Superior temporal gyrus (tissue), 1 donor: Measurements from ENCODE around the gene WNT8B.

ENCODE experiments used
- DNase-seq: peaks from one replicate; pipeline ENCODE4 v3.0.0-alpha.2; 2016; ENCODE audit errors: extremely low spot score

The WNT8B gene

DNA sequence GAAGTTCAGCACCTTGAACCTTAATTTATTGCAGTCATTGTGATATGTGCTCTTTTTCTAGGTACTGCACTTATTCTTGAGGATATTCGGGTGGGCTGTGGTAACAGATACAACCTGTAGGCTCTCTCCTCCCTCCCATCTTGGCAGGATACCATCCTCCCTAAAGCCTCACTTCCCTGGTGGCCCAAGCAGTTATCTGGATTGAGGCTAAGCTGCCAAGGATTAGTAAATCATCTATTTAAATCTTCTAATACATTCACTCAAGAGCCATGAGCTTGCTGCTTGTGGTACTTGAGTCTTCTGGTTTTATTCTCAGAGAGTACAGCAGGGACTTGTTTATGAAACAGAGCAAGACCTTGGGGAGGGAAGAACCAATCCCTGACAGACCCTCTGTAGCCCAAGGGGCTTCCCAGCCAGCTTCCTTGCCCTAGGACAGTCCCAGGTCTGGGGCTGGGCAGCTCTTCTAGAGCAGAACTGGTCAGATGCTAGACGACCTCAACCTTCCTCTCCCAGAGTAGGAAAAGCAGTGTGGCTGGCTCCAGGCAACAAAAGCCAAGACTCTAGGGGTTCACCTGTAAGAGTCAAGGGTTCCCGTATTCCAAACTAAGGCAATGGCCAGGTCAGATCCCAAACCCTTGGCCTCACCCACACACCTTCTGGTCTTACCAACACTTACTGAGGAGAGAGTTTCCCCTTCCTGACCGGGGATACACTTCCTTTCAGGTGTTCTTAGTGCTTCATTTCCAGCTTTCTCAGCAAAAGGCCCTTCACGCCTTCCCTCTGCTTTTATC, 21.3 kb downstream of the WNT8B start:
- no peak for DNase-seq

DNA sequence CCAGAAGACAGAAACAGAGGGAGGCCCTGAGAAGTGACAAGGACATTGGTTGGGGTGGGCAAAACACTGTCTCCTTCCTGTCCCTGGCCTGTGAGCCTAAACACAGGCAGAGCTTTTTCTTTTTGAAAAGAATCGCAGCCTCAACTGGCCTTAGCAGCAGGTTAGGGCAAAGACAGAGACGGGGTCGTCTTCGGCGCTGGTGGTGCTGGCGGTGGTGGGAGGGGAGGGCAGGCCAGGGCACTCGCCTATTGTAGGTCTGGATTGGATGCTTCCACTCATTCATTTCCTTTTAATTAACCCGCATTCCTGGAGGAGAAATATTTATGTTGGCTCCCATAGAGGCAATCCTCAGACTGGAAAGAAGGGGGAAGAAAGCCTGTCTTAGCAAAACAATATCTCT, 22.6 kb downstream of the WNT8B start:
- DNase-seq: no peak

DNA sequence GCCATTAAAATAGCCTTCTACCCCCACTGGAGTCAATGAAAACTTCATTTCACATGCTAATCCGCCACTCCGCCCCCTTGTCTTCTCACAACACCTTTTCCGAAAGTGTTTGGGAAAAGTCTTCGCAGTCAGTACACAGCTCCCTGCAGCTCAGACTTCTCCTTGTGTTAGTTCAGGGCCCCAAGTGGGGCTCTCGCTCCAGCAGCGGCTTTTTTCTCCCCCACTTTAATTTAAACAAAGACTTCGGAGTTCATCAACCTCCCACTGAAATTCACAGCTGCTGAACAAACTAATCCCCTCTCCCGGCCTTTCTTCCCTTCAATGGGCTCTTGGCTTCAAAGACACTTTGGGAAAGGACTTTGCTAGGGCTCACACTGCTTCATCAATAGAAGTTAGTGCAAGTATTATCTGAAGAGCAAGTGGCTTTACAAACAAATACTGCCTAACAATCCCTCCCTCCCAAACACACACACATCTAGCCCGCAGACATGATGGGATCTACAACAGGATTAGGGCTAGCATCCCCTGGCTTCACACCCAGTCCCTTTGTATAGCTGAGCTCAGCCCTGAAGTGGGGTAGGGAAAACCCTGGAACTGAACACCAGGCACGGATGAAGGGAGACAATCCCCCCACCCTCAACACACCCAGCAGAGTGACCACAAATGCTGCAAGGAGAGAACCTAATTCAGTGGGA, 23.1 kb downstream of the WNT8B start:
- DNase-seq: no peak

DNA sequence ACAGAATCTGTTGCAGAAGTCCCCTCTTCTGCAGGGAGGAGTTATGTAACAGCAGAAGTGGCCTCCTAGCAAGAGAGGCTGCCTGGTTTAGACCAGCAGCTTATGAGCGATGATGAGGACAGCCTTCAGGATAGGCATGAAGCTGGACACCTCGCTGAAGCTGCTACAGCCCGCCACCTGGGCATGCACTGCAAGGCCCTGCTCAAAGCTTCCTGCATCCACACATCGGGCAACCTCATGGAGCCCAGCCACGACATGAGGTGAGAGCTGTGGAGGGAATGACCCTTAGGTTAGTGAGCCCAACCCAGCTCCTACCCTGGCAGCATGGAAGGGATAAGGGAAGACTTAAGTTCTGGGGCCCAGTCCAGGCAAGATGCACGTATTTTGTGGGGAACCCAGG, 24.7 kb downstream of the WNT8B start:
- no peak for DNase-seq

DNA sequence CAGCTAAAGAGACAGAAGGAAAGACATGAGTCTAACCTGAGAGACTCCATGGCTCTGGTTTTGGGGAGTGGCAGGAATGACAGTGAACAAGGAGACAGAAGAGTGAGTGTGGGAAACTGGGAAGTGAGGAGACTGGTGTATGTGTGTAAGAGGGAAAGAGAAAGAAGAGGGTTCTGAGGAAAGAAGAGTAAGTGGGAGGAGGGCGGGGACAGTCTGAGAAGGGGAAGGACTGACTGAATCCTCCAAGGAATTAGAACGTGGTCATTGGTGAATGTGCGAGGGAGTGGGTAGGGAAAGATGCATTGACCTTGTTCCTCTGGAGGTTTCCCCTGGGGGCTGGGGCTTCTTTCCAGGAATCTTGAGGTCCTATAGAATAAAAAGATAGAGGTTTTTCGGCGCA, 26.6 kb downstream of the WNT8B start:
- no peak for DNase-seq

DNA sequence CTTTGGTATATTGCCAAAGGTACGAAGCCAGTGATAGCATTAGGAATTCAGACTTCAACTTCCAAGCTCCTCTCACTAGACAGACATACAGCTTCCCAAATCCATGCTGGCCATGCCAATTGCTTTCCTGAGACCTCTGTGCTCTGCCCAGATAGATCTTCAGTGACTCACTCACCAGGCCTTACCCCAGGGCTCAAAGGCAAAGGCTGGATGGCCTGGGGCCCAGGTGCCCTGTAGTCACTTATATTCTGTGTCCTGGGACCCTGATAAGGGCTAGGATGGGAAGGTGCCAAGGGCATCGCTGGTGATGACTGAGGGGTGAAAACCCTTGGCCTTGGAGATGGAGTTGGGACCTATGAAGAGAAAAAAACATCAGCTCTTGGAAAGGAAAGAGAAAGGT, 27.7 kb downstream of the WNT8B start:
- DNase-seq: no peak

DNA sequence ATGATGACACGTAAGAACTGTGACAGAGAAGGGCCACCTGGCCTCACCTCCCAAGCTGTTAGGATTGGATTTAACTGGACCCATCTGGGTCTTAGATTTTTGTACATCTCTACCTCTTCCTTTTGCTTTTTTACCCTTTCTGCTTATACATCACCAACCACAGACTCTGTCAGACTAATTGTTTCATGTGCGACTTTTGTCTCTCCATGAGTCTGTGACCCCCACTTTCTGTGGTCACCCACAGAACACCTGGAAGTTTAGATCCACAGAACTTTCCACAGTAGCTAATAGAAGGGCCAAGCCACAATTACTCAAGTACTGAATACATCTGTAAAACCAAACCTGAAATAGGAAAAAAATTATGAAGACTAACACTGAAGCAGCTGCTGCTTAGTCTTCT, 33.8 kb downstream of the WNT8B start:
- DNase-seq: no peak

DNA sequence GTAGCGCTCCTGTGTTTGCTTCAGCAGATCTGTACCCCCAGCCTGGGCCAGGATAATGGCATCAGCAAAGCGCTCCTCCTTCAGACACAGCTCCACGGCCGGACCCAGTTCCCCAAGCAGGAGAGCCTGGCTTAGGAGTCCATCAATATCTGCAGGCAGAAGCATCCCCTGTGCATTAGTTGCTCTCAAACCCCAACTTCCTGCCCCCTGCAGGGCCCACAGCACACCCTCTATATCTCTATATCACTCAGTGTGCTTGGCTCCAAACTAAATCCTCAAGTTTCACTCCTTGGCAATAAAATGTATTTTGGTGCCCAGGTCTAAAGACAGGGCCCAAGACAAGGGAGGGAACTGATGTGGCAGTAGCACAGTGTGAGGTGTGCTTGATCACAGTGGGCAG, 35.2 kb downstream of the WNT8B start:
- DNase-seq: no peak

DNA sequence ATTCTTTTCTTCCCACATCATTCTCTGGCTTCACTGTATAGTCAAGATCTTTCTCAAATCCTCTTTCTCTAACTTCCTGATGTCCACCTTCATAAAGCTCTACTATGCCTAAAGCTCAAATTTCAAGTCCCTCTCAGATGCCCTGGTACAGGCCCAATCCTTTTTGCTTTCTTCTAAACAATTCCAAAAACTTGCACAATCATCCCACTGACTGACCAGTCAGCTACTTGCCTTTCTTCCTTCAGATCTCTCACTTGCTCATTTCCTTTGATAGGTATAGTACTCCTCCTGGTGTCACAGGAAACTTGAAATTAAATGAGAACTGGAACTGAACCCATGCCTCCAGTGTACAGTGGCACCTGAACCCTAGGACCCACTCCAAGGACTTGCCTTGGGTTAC, 38.6 kb downstream of the WNT8B start:
- no peak for DNase-seq

DNA sequence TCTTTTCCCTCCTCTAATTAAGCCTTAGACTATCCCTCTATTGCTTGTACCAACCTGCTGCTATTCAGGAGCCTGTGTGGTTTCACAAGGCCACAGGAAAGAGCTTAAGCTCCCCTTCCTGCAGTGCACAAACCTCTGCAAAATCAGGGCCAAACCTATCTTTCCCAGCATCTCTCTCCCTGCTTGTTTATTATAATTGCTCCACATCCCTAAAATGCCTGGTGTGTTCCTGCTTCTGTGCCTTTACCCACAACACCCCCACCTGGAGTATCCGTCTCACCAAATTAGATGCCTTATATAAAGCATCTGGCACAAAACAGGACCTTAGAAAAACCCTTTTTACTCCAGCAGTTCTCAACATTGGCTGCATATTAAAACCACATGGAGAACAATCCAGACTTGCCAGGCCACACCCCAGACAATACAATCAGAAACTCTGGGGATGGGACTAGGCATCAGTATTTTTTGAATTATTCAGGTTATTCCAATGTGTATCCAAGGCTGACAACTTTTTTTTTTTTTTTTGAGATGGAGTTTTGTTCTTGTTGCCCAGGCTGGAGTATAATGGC, 40.2 kb downstream of the WNT8B start:
- DNase-seq: no peak

DNA sequence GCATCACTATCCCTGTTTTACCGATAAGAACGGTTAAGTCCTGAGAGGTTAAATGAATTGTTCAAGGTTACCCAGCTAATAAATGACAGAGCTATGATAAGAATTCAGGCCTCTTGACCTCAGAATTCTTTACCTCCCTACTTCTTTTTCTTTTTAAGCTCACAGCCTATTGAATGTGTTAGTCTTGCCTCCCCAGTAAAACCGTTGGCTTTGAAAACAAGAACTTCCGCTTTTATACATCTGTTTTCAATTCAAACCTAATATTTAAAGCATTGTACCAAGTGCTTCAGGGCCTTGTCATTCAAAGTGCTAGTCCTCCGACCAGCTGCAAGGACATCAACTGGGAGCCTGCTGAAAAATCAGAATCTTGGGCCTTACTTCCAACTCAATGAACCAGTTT, 41.3 kb downstream of the WNT8B start:
- DNase-seq: no peak

DNA sequence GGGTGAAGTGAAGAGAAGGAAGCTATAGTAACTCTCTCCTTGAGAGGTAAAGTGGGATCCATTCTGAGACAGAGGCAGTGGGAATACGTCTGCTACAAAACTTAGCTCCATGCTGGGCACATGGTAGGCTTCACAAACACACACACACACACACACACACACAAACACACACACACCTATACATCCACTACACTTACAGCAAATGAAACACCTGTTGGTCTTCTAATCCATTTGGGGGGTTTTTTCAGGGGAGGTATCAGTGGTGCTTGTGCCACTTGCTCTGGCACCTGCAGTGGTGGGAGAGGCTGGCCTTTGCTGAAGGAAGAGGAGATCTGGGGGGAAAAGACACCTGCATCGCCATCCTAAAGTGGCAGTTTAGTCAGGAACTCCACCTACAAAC, 42.4 kb downstream of the WNT8B start:
- DNase-seq: no peak

DNA sequence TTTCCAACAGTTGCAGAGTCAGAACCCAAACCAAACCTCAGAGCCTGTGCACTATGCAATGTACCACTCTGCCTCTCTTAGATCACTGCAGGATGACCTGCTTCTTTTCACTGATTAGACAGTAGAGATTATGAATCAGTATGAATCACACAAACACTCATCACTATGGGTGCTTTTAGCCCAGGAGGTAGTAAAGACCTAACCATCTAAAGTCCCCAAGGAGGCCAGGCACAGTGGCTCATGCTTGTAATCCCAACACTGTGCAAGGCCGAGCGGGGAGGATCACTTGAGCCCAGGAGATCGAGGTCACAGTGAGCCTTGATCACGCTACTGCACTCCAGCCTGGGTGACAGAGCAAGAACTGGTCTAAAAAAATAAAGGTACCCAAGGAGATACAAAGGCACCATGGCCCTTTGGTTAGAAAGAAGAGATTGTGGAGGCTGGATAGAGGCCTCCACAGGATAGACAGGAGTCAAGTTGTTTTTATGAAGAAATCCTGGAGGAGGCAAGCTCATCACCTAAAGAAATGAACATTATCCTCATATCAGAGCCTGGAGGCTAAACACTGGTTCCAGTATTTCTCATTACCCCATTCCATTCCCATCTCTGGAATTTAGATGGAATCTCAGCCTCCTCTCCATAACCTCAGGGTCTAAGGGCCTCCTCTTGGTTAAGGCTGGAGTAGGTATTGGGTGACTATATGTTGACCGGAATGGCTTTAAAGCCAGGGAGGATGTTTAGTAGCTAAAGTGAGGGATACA, 44.0 kb downstream of the WNT8B start:
- DNase-seq: no peak

DNA sequence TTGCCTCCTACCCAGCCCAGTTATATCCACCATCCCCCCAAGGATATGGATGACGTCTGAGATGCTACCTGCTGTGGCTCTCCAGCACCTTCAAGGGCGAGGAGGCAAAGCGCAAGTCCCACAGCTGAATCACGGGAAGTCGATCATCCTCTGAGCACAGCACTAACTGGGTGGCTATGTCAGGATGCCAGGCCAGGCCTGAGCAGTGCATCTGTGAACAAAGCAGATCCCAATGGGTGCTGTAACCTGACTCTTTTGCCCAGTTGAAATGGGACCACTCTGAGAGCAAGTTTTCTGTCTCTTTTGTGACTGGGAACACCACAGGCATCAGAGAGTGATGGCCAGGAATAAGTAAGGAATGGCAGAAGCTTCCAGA, 44.5 kb downstream of the WNT8B start:
- no peak for DNase-seq

DNA sequence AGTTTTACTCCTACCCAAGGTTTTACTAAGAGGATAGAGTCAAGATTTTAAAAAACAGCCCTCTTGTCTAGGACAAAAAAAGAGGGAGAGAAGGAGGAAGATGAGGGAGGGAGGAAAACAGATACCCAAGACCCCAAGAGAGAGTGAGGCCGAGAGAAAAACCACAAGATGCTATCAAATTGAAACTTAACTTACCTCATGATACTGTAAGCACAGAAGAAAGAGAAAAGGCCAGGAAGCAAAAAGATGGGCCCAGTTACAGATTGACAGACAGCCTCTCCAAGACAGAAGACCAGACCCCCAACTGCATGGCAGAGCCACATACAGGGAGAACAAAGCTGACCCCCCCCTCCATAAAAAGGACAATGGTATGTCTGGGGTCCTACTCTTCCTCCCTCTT, 45.5 kb downstream of the WNT8B start:
- DNase-seq: no peak

DNA sequence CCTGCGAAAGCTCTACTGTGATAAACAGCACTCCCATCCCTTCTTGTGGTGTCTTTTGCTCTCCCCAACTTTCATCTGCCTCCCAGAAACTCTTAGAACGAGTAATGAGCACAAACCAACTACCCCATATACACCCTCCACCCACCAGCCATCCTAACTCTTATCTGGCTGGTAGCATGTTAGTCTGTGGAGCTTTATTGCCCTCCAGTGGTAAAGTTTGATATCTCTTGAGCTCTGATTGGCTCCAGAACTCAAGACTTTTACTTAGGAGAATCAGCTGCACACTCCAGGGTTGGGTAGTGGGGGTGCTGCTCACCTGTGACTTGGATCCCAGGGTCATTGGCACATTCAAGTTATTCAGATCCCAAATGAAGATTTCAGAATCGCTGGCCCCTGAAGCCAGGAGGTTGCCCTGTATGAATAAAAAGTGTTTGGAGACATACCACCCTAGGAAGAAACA, 45.9 kb downstream of the WNT8B start:
- peak; percentile 20 for DNase-seq

DNA sequence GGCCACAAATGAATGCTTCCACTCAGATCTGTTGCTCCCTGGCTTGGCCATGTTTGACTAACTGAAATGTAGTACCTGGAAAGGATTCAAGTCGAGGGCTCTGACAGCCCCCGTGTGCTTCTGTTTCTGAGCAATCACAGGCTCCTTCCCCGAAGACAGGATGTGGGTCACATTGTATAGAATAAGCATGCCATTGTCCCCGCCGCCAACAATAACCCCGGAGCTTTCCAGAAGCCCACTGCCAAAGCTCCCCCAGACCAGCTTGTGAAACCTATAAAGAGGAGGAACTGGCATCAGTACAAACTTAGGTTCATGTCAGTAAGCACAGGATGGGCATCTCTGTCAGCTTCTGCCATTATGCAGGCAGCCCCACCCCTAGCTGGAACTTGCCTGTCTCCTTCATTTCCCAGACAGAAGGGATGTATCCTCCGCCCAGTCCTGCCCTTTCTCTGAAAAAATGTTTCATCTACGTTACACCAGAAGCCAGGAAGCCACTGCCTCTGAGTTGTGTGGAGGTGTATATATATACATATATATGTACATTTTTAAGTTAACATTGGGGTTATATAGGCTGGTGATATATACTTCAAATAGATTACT, 46.5 kb downstream of the WNT8B start:
- no peak for DNase-seq

DNA sequence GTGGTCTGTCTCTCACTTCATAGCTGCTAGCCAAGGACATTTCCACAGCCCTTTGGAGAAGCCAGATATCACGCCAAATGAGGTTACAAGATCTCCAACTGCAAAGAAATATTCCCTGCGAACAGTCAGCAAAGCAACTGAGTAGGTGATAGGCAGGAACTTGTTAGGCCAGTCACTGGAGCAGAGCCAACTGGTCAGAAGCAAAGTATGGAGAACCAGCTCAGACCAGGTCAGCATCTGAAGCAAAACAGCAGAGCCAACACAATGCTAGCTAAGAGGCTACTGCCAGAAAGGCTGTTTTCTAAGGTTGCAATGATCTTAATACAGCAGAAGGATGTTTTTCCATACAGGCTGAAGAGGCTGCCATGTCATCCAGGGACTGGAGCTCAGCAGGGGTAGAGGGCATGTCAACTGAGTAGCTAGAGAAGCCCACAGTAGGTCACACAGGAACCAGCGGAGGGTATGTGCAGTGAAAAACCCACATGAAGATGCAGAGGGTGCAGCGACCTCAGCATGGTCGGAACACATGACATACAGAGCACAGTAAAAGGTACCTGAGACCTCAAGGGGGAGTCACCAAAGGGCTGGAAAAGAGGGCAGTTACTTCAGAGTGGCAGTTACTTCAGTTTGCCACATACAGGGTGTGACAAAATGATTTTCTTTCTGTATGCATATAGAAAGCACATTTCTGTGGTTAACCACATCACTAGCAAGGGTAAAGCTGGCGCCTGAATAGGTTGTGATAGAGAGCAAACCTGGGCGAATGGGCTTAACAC, 47.9 kb downstream of the WNT8B start:
- DNase-seq: no peak

DNA sequence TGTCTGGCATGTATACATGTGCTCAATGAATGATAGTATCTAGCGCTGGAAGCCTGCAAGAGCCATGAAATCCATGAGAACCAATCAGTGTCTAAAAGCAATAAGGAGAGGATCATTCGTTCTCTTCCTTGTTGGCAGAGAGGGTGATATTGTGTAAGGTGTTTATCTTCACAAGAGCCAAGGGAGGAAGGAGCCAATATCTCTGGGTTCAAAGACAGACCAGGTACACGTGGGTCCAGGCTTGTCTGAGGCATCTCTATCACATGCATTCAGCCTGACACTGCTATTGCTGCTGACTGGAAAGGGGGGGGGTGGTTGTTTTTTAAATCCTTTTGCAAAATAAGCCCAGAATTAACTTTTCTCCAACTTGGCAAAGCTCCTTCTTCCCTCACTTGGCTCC, 52.8 kb downstream of the WNT8B start:
- DNase-seq: no peak

DNA sequence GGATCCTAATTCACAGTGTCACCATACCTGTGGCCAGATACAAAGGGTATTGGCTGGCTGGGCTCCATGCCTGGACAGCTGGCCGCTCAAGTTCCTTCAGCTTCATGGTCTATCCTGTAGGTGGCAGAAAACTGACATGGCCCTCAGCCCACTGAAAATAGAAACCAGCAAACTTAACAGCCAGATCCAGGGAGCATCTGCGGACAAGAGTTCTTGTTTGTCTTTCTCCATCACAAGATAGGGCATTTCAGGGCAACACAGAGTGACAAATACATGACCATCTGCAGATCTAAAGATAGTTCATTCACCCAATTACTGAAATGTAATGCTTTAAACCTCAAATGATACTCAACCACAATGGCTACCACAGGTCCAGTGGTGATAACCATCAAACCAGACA, 54.0 kb downstream of the WNT8B start:
- no peak for DNase-seq

DNA sequence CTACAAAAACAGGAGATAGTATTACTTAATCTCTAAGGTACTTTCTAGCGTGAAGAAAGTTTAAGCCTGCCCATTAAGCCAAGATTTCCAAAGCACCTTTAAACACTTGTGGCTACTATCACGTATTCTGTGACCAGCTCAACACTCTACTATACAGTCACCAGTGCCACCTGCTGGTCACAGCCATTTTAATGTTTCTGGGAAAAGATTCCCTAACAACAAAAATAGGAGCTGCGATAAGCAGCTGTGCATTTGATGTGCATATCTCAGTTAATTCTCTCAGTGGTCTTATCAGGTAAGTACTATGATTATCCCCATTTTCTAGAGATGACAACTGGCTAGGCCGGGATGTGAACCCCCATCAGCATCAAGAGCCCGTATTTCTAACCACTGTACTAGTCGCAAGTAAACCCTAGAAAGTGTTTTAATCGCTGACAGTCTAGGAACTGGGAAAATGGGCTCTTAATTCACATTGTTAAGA, 56.0 kb downstream of the WNT8B start:
- DNase-seq: peak; percentile 95
